Stimulated activated CD8-positive, alpha-beta memory T cell treated with anti-CD3 and anti-CD28 coated beads, Interleukin-7, amount 100 ng/mL, for 1 hour (primary cell): ENCODE measurements around the gene HIP1.
A peak's percentile ranks its signal among the peaks of the same experiment; 100 is the strongest.
"Not testable (repeated sequence)": the region's sequence is repeated elsewhere in the genome, so short reads cannot be mapped to it uniquely, and the experiment has no call there.

Experiments used
- DNase-seq, 2 donors: peaks; one replicate each; pipeline ENCODE4 v3.0.0-alpha.2; 2020; ENCODE audit warnings: low read depth in 2 of 2

Gene HIP1

GRCh38 chr7:75739796-75740672, 1.3 kb upstream of the HIP1 start:
- DNase-seq: no peak

GRCh38 chr7:75738975-75739795, 444 bp upstream of the HIP1 start:
- DNase-seq: peak; percentile 97

GRCh38 chr7:75737856-75738603, 711 bp downstream of the HIP1 start:
- no peak for DNase-seq

GRCh38 chr7:75735581-75736350, 3.0 kb downstream of the HIP1 start:
- DNase-seq: no peak

- no peak for DNase-seq
These were observed 3.9 kb downstream of the HIP1 start for GRCh38 chr7:75734586-75735458.

- DNase-seq: no peak
These were observed 5.7 kb downstream of the HIP1 start for GRCh38 chr7:75732764-75733630.

GRCh38 chr7:75732016-75732521, 6.7 kb downstream of the HIP1 start:
- no peak for DNase-seq

- no peak for DNase-seq
These were observed 8.9 kb downstream of the HIP1 start for GRCh38 chr7:75729851-75730274.

- no peak for DNase-seq
These were observed 10.7 kb downstream of the HIP1 start for GRCh38 chr7:75727881-75728593.

- not testable (repeated sequence) for DNase-seq
These were observed 11.4 kb downstream of the HIP1 start for GRCh38 chr7:75727351-75727750.

- DNase-seq: no peak
These were observed 13.4 kb downstream of the HIP1 start for GRCh38 chr7:75725306-75725705.

- DNase-seq: no peak
These were observed 15.3 kb downstream of the HIP1 start for GRCh38 chr7:75723444-75723843.

GRCh38 chr7:75722373-75722772, 16.4 kb downstream of the HIP1 start:
- DNase-seq: no peak

- DNase-seq: not testable (repeated sequence)
These were observed 16.8 kb downstream of the HIP1 start for GRCh38 chr7:75721922-75722321.

- DNase-seq: no peak
These were observed 17.3 kb downstream of the HIP1 start for GRCh38 chr7:75721426-75721825.

GRCh38 chr7:75719626-75720025, 19.1 kb downstream of the HIP1 start:
- DNase-seq: no peak

GRCh38 chr7:75718390-75719031, 20.2 kb downstream of the HIP1 start:
- no peak for DNase-seq

- DNase-seq: not testable (repeated sequence)
These were observed 21.0 kb downstream of the HIP1 start for GRCh38 chr7:75717746-75718145.
